Tibial nerve (tissue), 4 donors: ENCODE data around the gene IP6K1. TPM values are rescaled to one million over a fixed set of nuclear protein-coding genes. Genes with fewer than 3 reads are reported as not detected.

ENCODE experiments used
- DNase-seq, 2 donors: peaks; one replicate each; pipeline ENCODE4 v3.0.0-alpha.2; 2019; ENCODE audit warnings: low spot score in 2 of 2
- H3K27ac ChIP-seq, 4 donors: fragments of 200-600 bp; sonication (generic) in 3 of 4; one replicate each; pipeline ENCODE4 v1.5.1; 2017 to 2019; ENCODE audit warnings: mild to moderate bottlenecking in 1 of 4
- H3K27me3 ChIP-seq, 2 donors: fragments of 200-600 bp; sonication (generic) in 1 of 2; one replicate each; pipeline versions ENCODE4 v1.5.1 to v1.6.0; 2017 to 2019
- H3K36me3 ChIP-seq, 3 donors: fragments of 200-600 bp; sonication (generic); one replicate each; pipeline ENCODE4 v1.5.1; 2018 to 2019
- H3K4me1 ChIP-seq, 4 donors: fragments of 200-600 bp; sonication (generic) in 3 of 4; one replicate each; pipeline ENCODE4 v1.5.1; 2017 to 2019
- H3K4me3 ChIP-seq, 4 donors: fragments of 200-600 bp; sonication (generic) in 3 of 4; one replicate each; pipeline ENCODE4 v1.5.1; 2017 to 2019; ENCODE audit warnings: mild to moderate bottlenecking in 1 of 4, moderate library complexity in 1 of 4
- H3K9me3 ChIP-seq, 4 donors: fragments of 200-600 bp; sonication (generic) in 3 of 4; one replicate each; pipeline ENCODE4 v1.5.1; 2017 to 2019
- EP300 ChIP-seq, 2 donors: sonication (generic); formaldehyde crosslinking; IDR thresholded peaks; one replicate each; pipeline ENCODE4 v1.6.1; 2017; ENCODE audit warnings: antibody characterized with exemption in 2 of 2, mild to moderate bottlenecking in 1 of 2
- POLR2A ChIP-seq, 2 donors: fragments of 450-650 bp; IDR thresholded peaks; one replicate each; pipeline ENCODE4 v1.6.1; 2017; ENCODE audit warnings: antibody characterized with exemption in 2 of 2, mild to moderate bottlenecking in 2 of 2, moderate library complexity in 2 of 2
- WGBS, 2 donors: methylation state at CpG; one replicate each; pipeline ENCODE4 v1.1.5; 2018; 5-methylcytosine and 5-hydroxymethylcytosine counted together
- total RNA-seq, 4 donors: library from RNA; depleted of rRNA; stranded (reverse); fragments of >200 nt; gene quantifications; one replicate each; pipeline ENCODE4 v1.1.0, GENCODE V29; 2016
- TF ChIP-seq, protein P1 (sequence below), 5 experiments: fragments of 200-600 bp in 3 of 5; fragments of 450-650 bp in 2 of 5; sonication (generic) in 3 of 5; IDR thresholded peaks; one replicate each; pipeline ENCODE4 v1.5.1; 2016 to 2019; ENCODE audit warnings: antibody characterized with exemption in 5 of 5, mild to moderate bottlenecking in 3 of 5, moderate library complexity in 2 of 5

IP6K1 gene
- total RNA-seq, 4 donors from 2014 or later = 43.2 to 77.5 (median 50.7) TPM

DNA sequence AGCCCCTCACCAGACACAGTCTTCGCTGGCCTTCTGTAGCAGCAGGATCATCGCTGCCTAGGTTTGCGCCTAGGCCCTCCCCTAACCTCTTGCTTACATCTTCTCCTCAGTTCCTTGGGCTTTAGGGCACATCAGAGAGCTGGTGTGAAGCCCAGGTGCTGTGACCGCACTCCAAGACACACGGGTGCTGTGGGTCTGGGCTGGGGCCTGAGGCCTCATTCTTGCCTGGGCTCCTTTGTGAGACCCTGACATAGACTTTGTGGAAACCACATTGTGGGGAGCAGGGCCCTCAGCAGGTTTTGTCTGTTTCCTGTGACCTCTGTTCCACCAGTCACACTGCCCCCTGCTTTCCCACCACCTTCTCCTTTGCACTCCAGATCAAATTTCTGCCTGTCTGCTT lies 74.9 kb downstream of the IP6K1 start:
- H3K27ac ChIP-seq = no peak overlapping the region
- H3K4me3 ChIP-seq = no peak overlapping the region
- DNase-seq = no peak
- no peak for TF ChIP-seq POLR2A (IDR thresholded peaks at IDR 0.05)
- TF ChIP-seq EP300 (IDR thresholded peaks at IDR 0.05) = no peak
- TF ChIP-seq, protein P1, sequence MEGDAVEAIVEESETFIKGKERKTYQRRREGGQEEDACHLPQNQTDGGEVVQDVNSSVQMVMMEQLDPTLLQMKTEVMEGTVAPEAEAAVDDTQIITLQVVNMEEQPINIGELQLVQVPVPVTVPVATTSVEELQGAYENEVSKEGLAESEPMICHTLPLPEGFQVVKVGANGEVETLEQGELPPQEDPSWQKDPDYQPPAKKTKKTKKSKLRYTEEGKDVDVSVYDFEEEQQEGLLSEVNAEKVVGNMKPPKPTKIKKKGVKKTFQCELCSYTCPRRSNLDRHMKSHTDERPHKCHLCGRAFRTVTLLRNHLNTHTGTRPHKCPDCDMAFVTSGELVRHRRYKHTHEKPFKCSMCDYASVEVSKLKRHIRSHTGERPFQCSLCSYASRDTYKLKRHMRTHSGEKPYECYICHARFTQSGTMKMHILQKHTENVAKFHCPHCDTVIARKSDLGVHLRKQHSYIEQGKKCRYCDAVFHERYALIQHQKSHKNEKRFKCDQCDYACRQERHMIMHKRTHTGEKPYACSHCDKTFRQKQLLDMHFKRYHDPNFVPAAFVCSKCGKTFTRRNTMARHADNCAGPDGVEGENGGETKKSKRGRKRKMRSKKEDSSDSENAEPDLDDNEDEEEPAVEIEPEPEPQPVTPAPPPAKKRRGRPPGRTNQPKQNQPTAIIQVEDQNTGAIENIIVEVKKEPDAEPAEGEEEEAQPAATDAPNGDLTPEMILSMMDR (IDR thresholded peaks at IDR 0.05) = no peak
- H3K9me3 ChIP-seq = no peaks in the 10 kb centered on the region
- WGBS, 2 donors = 93 to 96% methylated on average over 4 to 5 of the region's 5 CpGs
- H3K27me3 ChIP-seq = no peaks in the 10 kb centered on the region
- no peaks in the 10 kb centered on the region for H3K4me1 ChIP-seq
- H3K36me3 ChIP-seq = peaks cover 0 to 88% (median 0%) of the 10 kb centered on the region in 3 donors

DNA sequence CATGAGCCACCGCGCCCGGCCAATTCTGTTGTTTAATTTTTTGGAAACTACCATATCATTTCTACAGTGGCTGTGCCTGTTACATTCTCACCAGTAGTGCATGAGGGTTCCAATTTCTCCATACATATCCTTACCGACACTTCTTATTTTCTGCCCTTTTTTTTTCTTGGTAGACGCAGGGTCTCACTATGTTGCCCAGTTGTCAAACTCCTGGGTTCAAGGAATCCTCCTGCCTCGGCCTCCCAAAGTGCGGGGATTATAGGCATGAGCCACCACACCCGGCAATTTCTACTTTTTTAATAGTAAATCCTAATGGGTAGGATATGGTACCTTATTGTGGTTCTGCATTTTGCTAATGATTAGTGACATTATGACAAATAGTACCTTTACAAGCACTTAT lies 76.5 kb downstream of the IP6K1 start:
- Histone ChIP-seq H3K36me3 (peaks cover 0 to 88% (median 0%) of the 10 kb centered on the region in 3 donors), H3K4me1 (no peaks in the 10 kb centered on the region), H3K27me3 (no peaks in the 10 kb centered on the region), H3K9me3 (no peaks in the 10 kb centered on the region), H3K4me3 (no peak overlapping the region), H3K27ac (no peak overlapping the region)
- 92 to 96% methylated on average over 8 of the region's 8 CpGs for WGBS, 2 donors
- DNase-seq = no peak
- TF ChIP-seq, protein P1 (IDR thresholded peaks at IDR 0.05) = no peak
- TF ChIP-seq POLR2A (IDR thresholded peaks at IDR 0.05) = no peak
- no peak for TF ChIP-seq EP300 (IDR thresholded peaks at IDR 0.05)

DNA sequence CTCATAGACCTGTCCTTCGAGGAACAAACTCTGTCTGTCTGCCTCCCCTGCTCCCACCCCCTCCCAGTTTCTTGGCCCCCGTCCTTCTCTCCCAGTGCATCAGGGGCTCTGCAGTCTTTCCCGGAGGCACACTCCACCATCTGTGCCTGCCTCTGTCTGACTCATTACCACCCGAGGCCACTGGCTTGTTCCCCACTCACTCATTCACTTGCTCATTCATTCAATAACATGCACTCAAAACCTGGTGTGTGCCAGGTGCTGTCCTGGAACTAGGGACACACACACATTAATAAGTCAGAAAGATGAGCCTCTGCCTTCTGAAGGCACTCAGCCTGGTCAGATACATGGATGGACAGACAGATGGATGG lies 79.2 kb downstream of the IP6K1 start:
- Histone ChIP-seq H3K9me3 (no peaks in the 10 kb centered on the region), H3K4me3 (no peak overlapping the region), H3K36me3 (peaks cover 0 to 88% (median 4%) of the 10 kb centered on the region in 3 donors), H3K27ac (no peak overlapping the region), H3K27me3 (no peaks in the 10 kb centered on the region), H3K4me1 (peaks cover 0 to 5% (median 0%) of the 10 kb centered on the region in 4 donors)
- no peak for DNase-seq
- TF ChIP-seq EP300 (IDR thresholded peaks at IDR 0.05) (no peak), POLR2A (IDR thresholded peaks at IDR 0.05) (no peak)
- TF ChIP-seq, protein P1 (IDR thresholded peaks at IDR 0.05) = no peak
- WGBS, 2 donors = 70 to 71% methylated on average over 4 of the region's 4 CpGs

DNA sequence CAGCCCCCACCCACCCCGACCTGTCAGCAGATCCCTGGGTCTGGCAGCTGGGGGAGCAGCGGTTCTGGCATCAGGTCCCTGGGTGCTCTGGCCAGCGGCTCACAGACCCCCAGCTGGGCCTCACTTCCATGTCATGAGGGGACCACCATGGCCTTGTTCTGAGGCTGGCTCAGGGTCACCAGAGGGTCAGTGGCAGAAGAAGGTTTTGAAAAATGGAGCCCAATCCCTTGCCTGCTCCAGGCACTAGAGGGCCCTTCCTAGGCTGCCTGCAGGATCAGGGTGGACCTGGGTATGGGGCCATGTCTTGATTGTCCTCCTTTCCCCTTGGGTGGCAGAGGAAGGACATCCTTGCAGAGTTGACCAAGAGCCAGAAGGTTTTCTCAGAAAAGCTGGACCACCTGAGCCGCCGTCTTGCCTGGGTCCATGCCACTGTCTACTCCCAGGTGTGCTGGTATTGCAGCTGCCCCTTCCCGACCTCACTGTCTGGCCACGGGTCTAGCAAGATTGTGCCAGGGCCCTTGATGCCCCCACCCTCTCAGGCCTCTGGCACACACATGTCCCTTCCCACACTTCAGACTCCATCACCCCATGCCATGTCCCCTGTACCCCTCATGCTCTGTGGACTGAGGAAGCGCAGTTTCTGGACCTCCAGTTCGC lies 79.8 kb downstream of the IP6K1 start:
- DNase-seq = no peak
- Histone ChIP-seq H3K27me3 (no peaks in the 10 kb centered on the region), H3K27ac (no peak overlapping the region), H3K4me1 (peaks cover 0 to 5% (median 0%) of the 10 kb centered on the region in 4 donors), H3K9me3 (no peaks in the 10 kb centered on the region), H3K4me3 (no peak overlapping the region), H3K36me3 (peaks cover 0 to 88% (median 9%) of the 10 kb centered on the region in 3 donors)
- 80 to 84% methylated on average over 6 to 7 of the region's 9 CpGs for WGBS, 2 donors
- TF ChIP-seq EP300 (IDR thresholded peaks at IDR 0.05) (no peak), POLR2A (IDR thresholded peaks at IDR 0.05) (no peak)
- TF ChIP-seq, protein P1 (IDR thresholded peaks at IDR 0.05) = no peak

DNA sequence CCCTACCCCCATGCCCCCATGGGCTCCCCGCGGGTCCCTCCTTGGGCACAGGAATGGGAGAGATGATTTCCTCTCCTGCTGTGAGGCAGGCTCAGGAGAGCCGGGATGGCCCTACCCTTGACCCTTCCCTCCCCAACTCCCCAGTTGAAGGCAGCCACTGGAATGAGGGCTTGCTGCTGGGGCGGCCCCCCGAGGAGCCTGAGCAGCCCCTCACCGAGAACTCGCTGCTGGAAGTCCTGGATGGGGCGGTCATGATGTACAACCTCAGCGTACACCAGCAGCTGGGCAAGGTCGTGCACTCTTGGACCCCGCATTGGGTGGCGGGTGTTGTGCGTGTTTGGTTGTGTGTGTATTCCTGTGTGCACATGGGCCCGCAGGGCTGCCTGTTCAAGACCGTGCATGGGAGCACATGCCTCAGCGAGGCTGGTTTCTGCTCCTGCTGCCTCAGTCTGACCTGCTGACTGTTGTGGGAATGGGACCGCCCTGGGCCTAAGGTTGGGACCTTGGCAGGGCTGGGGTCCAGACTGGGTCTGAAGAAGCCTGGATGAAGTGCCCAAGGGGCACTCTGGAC lies 80.9 kb downstream of the IP6K1 start:
- H3K4me1 ChIP-seq = peaks cover 0 to 5% (median 0%) of the 10 kb centered on the region in 4 donors
- no peak overlapping the region for H3K4me3 ChIP-seq
- no peaks in the 10 kb centered on the region for H3K27me3 ChIP-seq
- DNase-seq = no peak
- peaks cover 0 to 92% (median 14%) of the 10 kb centered on the region in 3 donors for H3K36me3 ChIP-seq
- TF ChIP-seq, protein P1 (IDR thresholded peaks at IDR 0.05) = no peak
- no peak for TF ChIP-seq EP300 (IDR thresholded peaks at IDR 0.05)
- TF ChIP-seq POLR2A (IDR thresholded peaks at IDR 0.05) = no peak
- H3K27ac ChIP-seq = no peak overlapping the region
- no peaks in the 10 kb centered on the region for H3K9me3 ChIP-seq
- WGBS, 2 donors = 84 to 96% methylated on average over 5 to 11 of the region's 17 CpGs
